H54 (cell line): ENCODE measurements around the gene EXOC7.
"Not testable (repeated sequence)": the region's sequence is repeated elsewhere in the genome, so short reads cannot be mapped to it uniquely, and the experiment has no call there.

ENCODE experiments used
- DNase-seq: peaks from one replicate; pipeline ENCODE4 v3.0.0; 2011; ENCODE audit warnings: low spot score, mixed read lengths; ENCODE audit not compliant: insufficient read length
- FAIRE-seq: peaks from 3 replicates; lab custom pipeline; 2011; peaks lifted over from hg19 to GRCh38; lab: Jason Lieb, UNC
- POLR2A ChIP-seq: IDR thresholded peaks from 2 replicates; pipeline ENCODE4 v1.6.1; 2011; ENCODE audit warnings: low read depth, mild to moderate bottlenecking, low read length

The EXOC7 gene

DNA sequence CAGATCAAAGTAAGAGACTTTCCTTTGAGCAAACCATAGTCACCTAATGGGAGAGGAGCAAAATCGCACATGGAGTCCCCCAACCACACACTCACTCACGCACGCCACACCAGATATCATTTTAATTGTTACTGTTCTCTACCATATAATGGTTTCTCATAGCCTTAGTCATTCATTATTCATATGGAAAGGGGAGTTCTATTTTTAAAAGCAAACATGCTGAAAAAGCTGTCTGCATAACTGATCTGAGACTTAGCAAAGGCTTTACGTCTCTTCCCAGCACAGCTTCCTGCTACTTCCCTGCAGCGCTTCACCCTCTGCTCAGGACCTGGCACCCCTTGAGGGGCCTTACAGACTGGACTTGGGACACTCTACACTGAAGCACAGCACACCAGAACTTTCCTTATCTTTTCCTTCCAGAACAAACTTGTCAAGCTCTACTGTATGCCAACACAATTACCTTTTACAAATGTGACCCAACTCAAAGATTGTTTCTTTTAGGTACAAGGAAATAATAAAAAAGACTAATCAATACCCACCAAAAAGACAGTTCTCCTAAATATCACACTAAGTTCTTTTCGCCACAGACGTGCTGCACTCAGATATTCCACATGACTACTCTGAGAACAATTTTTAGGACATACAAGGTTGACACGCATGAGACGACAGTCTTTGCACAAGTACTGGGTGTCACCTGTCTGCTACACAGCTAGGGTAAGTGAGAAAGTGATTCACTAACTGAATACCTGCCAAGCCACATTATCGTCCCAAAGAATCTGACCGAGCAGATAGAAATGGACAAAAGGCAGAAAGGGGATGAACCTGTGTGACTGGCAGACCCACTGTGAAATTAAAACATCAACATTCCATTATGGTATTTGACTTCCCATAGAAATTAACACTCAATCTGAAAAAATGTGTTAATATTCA is 52.8 kb downstream of the EXOC7 start:
- FAIRE-seq (no peak), DNase-seq (no peak)
- TF ChIP-seq POLR2A: no peak

DNA sequence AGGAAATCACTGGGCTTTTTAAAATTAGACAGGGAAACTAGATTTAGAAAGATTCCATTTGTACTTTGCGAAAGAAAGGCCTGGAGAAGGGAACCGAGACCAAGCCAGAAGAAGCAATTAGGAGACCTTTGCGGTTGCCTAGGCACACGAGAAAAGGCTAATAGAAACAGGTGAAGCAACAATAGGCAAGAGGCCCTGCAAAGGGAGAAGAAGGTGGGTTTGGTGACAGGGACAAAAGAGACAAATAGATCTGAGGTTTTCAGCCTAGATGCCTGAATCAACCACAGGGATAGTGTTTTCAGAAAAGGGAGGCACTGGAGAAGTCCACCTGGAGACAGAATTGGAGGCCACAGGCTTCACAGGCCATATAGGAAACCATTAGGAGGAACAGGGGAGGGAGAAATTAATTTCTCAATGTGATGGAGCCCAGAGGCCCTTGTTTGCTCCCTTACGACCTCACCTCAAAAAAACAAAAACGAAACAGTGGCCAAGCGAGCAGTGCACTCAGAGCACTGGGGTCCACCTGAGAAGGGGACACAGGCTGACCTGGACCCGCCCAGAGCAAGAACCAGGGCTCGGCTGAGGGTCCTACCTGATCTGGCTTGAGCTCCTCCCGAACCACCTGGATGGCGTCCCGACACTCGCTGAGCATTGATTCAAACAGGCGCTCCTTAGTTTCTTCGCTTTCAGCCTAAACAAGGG is 53.6 kb downstream of the EXOC7 start:
- no peak for DNase-seq
- FAIRE-seq: no peak
- no peak for TF ChIP-seq POLR2A

DNA sequence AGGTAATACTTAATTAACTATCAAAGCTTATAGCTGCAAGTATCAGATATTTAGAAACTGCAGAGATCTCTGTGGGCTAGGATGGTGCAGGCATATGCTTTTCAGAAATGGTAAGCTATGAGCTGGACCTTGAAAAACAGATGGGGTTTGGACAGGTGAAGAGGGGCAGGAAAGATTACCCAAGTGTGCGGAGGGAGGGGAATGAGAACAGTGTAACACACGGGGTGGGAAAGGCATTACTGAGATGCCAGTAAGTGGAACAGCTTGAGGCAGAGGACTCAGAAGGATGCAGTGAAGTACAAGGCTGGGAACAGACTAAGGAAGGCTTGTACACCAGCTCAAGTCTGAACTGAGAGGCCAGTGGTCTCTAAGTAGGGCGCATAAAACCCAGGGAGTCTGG is 54.3 kb downstream of the EXOC7 start:
- FAIRE-seq (no peak), DNase-seq (no peak)
- TF ChIP-seq POLR2A: no peak

DNA sequence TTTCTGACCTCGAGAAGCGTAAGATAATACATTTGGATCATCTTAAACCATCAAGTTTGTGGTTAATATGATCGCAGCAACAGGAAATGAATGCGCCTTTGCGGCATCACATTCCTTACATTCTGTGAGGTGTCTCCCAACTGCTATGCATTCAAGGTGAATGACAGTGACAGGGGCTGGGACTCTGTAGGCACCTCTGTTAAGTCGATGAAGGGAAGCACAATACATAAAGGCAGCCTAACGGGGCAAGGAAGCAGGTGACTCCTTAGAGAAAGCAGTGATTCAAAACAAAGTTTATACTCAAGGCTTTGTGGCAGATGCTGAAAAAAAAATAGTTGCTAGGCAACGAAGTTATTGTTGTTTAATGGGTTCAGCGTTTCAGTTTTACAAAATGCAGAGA is 54.9 kb downstream of the EXOC7 start:
- FAIRE-seq (no peak), DNase-seq (no peak)
- TF ChIP-seq POLR2A: no peak

DNA sequence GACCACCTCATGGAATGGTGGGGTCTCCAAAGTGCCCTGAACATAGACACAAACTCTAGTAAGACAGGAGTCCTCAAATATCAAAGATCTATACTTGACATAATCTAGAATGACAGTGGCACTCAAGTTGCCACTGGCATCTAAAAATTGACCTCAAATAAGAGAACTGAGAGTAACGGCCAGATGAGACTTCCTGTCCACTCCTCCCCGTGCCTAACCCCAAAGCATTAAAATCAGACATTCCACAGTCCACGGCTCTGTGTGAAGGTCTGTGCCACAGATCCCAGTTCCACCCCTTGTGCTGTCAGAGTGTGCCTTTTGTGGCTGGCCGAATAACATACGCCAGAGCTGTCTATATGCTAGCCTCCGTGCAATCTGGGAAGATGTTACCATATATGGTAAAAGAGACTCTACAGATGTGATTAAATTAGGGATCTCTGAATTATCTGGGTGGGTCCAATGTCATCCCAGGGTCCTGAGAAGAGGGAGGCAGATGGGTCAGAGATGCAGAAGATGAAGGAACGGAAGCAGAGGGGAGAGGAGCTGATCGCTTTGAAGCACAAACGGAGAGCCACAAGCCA is 55.5 kb downstream of the EXOC7 start:
- FAIRE-seq: no peak
- no peak for DNase-seq
- TF ChIP-seq POLR2A: no peak

DNA sequence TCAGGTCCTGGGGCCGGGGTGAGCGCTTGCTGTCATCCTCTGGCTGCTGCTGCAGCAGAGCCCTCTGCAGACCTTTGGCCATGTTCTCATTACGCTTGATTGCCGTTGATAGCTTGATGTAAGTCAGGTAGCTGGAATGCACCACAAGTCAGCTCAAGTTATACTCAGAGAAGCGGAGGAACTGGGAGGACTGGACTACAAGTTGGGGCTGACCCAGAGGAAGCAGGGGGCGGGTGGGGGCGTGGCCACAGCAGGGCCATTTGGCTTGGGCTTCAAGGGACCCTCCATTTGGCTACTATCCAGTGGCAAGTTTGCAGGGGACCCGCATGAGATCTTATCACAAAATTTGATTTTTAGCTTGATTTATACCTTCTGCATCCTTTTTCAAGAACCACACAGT is 57.5 kb downstream of the EXOC7 start:
- DNase-seq: no peak
- TF ChIP-seq POLR2A: no peak
- no peak for FAIRE-seq

DNA sequence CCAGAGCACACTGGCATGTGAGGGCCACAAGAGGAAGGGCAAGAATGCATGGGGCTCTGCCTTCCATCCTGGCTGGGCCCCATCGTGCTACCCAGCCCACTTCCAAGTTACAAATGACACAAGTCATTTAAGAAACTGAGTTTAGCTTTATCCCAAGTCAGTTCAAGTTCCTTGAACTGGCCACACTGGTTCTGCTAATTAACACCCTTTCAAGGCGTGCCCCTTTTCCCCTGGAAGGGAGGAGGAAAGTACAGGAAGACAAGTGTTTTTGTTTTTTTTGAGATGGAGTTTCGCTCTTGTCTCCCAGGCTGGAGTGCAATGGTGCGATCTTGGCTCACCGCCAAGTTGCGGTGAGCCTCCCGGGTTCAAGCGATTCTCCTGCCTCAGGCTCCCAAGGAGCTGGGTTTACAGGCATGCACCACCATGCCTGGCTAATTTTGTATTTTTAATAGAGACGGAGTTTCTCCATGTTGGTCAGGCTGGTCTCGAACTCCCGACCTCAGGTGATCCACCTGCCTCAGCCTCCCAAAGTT is 59.0 kb downstream of the EXOC7 start:
- DNase-seq, FAIRE-seq: not testable (repeated sequence)

DNA sequence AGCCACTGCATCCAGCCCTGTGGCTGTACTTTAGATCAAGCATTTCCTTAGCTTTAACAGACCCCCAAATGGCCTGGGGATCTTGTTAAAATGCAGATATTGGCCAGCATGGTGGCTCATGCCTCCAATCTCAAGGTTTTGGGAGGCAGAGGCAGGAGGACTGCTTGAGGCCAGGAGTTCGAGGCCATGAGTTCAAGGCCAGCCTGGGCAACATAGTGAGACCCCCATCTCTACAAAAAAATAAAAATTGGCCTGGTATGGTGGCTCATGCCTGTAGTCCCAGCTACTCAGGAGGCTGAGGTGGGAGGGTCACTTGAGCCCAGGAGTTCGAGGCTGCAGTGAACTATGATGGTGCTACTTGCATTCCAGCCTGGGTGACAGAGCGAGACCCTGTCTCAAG is 60.7 kb downstream of the EXOC7 start:
- not testable (repeated sequence) for DNase-seq, FAIRE-seq

DNA sequence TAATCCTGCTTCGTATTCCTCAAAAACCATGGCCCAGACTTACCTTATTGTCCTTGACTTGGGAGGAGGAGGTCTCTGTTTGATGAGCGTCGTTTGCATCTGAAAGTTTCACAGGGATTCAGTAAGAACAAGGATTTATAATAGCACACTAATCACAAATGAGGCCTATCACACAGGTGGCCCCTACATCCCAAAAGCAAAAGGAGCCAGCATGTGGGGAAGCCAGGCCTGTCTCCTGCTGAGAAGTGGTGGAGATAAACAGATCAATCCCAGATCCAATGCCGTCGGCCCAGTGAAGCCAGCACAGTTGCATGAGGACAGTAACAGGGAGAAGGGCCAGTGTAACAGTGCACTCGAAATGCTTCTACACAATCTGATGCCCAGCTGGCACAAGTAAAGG is 63.2 kb downstream of the EXOC7 start:
- no peak for DNase-seq
- TF ChIP-seq POLR2A: no peak
- no peak for FAIRE-seq

DNA sequence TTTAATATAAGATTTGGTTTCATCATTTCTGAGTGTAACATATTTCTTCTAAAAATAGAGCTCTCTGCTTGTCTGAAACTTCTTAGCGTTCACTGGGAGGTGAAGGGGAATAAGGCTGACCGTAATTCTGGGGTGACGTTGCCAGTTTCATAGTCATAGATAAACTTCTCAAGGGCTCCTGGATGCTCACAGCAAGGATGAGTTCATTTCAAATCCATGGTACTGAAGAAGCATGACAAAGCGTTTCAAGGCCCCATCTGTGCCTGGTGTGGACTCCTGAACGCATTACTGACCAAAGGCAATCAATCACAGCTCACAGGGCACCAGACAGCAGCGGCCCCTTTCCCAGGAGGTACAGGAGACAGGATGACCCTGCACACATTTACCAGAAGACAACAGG is 64.5 kb downstream of the EXOC7 start:
- DNase-seq (no peak), FAIRE-seq (no peak)
- TF ChIP-seq POLR2A: no peak

DNA sequence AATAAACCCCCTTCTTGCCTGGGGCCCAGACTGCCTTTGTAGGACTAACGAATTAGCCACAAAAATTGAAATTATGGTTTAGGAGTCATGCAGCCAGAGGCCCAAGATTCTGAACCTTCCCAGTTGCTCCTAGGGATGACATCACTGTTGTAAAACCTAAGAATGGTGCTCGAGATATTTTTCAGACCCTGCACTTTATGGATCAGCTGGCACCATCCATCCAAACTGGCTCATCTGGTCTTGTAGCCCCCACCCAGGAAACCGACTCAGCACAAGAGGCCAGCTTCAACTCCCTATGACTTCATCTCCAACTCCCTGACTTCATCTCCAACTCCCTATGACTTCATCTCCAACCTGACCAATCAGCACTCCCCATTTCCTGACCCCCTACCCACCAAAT is 65.5 kb downstream of the EXOC7 start:
- DNase-seq (no peak), FAIRE-seq (no peak)
- TF ChIP-seq POLR2A: no peak

DNA sequence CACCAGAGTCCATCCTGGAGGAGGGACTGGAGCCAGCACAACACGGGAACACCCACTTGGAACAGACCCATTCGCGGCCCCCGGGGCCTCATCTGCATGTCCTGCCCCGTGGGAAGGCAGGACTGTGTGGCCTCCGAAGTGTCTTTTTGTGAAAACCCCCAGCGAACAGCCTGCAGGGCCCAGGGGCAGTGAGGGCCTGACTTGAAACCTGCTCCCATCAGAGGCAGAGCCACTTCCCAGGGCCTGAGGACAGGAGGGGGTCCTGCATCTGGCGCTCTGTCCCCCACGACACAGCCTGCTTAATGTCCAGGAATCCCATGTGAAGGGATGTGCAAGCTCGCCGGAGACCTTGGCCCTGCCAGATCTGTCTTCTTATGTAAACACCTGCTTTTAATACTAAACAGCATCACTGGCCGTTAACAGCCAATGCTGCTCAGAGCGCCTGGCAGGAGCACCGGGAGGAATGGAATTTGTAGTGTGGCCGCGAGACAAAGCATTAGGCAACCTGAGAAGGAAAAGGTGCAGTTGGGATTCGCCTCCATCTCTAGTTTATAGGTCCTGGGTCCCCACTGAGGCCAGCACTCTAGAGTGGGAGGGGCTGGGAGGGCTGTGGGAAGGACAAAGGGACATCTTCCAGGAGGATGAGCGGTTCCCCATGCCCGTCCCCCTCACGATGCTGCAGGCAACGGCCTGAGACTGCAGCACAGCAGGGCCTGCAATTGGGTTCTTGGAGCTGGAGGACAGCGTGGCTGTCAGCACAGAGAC is 66.9 kb downstream of the EXOC7 start:
- DNase-seq (no peak), FAIRE-seq (no peak)
- TF ChIP-seq POLR2A: no peak
